GM18511 (cell line): ENCODE results near the gene SCARB1.

Source experiments
- ATAC-seq: cut with Tn5 transposase; IDR thresholded peaks from one replicate; pipeline ENCODE4 v1.9.1; 2021; ENCODE audit warnings: mild to moderate bottlenecking, moderate library complexity; ENCODE audit not compliant: unreplicated experiment

SCARB1 gene

DNA sequence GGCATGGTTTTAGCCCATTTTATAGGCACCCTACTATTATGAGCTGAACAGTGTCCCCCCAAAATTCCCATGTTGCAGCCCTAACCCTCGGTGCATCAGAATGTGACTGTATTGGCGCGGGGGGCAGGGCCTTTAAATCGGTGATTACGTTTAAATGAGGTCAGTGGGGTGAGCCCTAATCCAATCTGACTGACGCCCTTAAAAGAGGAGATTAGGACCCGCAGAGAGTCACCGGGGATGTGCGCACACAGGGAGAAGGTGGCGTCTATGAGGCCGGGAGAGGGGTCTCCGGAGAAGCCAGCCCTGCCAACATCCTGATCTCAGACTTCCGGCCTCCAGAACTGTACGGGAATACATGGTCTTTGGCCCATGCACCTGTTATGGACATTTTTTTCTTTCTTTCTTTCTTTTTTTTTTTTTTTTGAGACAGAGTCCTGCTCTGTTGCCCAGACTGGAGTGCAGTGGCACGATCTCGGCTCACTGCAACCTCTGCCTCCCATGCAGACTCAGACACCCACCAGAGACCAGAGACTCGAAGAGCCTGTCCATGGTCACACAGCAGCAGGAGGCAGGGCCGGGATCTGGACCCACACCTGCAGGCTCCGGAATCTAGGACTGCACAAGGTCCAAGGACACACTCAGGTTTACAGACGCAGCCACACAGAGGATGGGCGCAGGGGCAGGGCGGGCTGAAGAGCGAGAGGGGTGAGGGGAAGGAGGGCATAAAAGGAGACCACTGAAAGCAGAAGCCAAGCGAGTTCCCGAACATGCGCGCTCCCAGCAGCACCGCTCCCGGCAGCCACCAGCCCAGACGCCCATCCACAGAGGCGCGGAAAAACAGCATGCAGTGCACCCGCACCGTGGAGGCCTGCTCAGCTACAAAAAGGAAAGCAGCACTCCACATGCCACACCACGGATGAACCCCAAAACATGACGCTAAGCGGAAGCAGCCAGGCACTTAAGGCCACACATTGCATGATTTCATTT, 19.0 kb downstream of the SCARB1 start:
- ATAC-seq: no peak

DNA sequence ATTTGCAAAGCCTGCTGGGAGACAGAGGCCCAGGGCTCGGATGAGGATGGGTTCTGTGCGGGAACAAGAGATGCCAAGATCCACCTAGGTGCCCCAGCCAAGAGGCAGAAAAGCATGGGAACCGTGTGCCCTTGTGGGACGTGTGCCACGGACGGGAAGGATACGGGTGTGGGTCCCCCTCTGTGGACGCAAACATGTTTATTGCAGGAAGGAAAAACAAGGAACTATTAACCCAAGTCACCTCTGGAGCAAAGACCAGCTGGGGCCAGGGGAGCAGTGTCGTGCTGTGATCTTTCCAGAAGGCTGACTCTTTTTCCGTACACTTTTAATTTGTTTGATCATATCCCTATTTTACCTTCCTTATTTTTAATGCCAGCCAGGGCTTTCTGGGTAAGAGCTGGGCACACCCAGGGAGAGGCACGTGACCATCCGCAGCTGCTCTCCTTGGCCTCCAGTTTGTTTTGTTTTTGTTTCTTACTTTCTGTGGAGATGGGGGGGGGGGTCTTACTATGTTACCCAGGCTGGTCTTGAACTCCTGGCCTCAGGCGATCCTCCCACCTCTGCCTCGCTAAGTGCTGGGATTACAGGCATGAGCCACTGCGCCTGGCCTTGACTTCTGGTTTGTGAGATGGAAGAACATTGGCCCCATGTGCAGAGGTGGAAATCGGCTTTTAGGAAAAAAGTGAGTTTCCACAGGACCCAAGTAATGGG, 20.7 kb downstream of the SCARB1 start:
- no peak for ATAC-seq

DNA sequence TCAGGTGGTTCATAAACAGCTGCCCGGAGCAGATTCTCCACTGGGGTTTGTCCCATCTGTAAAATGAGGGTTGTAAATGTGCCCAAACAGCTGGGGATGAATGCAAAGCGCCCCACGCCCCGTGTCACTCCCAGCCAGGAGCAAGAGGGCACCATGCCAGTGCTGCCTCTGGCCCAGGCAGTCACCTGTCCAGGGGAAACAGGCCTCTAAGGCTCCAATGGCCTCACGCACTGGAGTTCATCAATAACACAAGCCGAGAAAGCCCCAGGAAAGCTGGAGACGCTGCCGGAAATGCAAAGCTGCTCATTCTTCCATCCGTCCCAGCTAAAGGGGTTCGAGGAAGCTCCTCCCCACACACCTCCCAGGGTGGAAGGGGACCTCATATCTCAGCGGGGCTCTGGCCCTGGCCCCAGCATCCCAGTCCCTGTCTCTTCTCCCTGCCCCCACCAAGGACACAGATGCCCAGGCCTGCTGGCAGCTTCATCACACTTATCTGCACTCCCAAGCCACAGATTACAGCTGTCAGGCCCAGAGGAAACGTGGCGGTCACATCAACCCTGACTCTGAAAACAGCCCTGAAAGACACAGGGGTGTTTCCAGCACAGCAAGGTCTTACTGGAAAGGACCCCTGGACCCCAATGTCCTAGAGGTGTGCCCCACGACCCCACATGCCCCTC, 21.5 kb downstream of the SCARB1 start:
- ATAC-seq: no peak

DNA sequence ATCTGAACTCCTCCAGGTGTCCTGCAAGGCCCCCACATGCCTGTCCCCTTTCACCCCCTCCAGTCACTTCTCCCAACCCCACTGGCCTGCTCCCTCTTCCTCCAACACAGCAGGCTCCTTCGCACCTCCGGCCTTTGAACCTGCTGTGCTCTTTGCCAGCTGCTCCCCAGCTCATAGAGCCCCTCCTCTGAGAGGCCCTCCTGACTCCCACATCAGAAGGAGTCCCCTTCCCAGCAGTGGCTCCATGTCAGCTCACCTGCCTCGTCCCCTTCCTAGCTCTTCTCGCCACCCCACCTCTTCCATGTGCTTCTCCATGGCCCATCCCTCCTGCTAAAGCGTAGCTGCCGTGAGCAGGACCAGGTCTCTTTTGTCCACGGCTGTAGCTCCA, 22.1 kb downstream of the SCARB1 start:
- ATAC-seq: no peak

DNA sequence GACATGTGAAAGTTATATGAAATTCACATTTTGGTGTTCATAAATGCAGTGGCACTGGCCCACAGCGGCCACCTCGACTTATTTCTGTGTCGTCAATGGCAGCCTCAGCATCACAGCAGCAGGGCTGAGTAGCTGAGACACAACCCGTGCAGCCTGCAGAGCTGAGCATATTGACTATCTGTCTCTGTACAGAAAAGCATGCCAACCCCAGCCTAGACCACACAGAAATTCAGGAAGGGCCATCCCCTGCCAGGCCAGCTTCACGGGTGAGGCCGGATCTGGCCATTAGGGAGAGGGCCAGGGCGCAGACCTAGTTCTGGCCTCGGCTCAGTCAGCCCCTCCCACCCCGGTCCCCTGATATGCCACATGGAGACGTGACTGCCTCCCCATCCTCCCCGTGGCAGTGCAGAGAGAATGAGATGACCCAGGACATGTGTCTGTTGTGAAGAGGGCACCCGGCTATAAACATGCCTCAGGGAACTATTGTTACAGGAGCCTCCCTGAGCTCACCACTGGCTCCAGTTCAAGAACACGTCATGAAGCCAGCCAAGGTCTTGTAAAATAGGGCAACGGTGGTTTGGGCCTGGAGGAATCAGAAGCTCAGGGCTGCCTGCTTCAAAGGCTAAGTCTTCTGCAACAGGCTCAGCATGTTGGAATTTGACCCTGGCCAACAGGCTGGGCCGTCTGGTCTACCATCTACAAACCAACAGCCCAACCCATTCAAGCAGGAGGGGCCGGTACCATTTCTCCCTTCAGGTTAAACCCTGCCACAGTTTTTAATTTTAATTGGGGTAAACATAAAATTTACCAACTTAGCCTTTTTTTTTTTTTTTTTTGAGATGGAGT, 25.5 kb downstream of the SCARB1 start:
- ATAC-seq: no peak

DNA sequence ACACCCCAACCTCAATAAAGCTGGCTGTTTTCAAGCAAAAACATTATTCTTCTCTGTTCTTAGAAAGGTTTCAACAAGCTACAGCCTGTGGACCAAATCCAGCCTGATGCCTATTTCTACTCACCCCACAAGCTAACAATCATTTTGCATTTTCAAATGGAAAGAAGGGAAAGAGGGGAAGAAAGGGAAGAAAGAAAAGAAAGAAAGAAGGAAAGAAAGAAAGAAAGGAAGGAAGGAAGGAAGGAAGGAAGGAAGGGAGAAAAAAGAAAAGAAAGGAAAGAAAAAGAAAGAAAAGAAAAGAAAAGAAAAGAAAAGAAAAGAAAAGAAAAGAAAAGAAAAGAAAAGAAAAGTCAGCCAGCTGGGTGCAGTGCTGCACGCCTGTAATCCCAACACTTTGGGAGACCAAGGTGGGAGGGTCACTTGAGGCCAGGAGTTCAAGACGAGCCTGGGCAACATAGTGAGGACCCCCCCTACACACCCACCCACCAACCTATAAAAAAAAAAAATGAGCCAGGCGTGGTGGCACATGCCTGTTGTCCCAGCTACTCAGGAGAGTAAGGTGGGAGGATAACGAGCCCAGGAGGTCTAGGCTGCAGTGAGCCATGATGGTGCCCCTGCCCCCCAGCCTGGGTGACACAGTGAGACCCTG, 26.3 kb downstream of the SCARB1 start:
- ATAC-seq: no peak

DNA sequence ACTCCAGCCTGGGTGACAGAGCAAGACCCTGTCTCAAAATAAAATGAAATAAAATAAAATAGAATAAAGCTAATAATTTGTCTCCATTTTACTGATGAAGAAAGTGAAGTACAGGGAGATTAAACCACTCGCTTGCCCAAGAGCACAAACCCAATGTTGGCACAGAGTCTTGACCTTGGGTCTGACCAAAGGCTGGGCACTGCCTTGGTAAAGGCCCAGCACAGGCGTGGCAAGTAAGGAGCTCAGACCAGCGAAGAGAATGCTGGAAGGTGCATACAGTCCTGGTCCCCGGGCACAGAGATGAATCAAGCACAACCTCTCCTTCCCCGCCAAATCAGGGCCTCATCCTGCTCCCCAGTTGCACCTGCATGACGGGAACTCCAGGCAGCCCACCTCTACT, 26.9 kb downstream of the SCARB1 start:
- no peak for ATAC-seq

DNA sequence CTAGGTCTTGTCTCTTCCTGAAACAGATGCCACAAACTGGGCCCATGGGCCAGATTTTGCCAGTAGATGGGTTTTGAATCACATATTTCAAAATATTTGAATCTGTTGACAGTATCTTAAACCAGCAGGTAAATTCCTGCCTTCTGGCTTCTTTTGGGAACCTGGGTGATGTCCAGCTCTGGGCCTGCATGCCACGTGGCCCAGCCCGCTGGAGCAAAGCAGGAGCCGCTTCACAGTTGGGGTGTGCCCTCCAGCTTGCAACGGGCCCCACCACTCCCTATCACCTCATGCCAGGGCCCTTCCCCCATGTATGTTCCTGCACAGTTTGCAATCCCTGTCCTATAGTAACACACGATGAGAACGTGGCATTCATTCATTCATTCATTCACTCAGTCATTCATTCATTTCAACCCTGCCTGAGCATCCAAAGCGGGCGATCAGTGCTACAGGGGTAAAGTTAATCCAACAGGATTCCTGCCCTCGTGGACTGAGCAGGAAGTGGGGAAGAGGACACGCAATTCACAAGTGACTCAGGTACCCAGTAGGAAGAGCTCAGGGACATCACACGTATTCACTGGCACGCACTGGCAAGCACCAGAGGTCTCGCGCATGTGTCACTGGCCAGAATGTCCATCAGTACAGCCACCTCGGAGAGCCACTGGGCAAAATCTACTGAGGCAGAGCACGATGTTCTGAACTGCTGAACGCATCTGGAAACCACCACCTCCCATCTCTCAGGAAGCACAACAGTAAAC, 27.8 kb downstream of the SCARB1 start:
- no peak for ATAC-seq

DNA sequence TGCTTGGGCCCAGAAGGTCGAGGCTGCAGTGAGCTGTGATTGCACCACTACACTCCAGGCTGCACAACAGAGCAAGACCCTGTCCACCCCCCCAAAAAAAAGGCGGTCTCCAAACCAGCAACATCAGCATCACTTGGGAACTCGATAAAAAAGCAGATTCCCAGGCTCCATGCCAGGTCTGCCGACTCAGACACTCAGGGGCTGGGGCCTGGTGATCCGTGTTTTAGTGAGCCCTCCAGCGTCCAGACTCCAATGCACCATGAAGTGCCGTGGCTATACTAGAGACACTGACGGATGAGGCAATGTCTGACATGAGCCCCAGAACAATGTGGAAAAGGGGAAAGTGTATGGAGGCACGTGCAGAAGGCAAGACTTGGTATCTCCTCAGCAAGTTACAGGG, 28.8 kb downstream of the SCARB1 start:
- ATAC-seq: no peak

DNA sequence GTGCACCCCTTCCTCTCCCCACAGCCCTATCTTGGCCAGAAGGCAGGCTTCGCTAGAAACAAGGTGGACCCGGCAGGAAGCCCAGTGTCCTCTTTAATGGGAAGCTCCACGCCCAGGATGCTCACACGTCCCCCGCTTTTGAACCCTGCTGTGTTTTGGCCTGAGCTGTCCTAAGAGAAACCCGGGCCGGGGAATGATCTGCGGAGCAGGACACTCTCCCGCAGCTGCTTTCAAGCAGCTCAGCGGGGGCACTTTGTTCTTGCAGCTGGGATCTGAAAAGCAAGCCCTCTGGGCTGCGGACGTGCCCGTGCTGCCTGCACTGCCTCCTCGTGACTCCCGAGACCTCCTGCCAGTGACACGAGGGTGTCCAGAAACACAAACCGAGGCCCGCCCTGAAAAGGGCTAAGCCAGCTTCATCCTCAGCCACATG, 30.0 kb downstream of the SCARB1 start:
- ATAC-seq: no peak

DNA sequence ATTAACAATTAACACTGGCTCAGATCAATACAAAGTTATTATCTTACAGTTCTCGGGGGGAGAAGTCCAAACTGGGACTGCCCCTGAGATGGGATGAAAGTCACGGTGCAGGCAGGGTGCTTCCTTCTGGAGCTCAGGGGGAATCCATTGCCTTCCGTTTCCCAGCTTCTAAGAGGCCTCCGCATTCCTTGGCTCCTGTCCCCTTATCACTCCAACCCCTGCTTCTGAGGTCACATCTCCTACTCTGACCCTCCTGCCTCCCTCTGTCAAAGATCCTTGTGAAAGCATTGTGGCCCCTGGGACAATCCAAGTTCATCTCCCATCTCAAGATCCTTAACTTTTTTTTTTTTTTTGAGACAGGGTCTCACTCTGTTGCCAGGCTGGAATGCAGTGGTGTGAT, 30.8 kb downstream of the SCARB1 start:
- ATAC-seq: no peak

DNA sequence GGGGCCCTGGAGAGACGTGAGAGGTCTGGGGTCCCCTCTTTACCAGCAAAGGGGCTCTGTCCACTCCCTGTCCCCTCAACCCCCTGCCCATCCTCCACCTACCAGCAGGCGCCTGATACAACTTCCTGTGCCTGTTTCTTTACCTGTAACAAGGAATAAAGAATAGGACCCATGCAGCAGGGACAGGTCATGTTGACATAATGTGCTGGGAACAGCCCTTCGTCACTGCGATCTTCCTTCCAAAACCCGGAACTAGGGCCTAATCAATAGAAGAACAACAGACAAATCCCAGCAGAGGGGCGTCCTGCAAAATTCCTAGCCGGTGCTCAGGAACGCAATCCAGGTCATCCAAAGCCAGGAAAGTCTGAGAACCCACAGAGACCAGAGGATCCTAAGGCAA, 32.1 kb downstream of the SCARB1 start:
- ATAC-seq: no peak

DNA sequence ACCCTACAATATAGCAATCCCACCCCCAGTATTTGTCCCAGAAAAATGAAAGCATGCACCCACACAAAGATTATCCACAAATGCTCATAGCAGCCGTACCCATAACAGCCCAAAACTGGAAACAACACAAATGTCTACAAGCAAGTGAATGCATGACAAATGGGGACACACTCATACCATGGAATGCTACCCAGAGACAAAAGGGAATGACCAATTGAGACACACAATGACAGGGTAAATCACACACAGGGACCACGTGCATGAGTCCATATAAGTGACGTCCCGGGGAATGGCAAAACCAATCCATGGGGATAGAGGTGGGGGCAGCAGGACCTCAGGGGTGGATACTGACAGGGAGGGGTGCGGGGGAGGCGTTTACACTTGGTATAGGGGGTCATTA, 33.4 kb downstream of the SCARB1 start:
- ATAC-seq: no peak

DNA sequence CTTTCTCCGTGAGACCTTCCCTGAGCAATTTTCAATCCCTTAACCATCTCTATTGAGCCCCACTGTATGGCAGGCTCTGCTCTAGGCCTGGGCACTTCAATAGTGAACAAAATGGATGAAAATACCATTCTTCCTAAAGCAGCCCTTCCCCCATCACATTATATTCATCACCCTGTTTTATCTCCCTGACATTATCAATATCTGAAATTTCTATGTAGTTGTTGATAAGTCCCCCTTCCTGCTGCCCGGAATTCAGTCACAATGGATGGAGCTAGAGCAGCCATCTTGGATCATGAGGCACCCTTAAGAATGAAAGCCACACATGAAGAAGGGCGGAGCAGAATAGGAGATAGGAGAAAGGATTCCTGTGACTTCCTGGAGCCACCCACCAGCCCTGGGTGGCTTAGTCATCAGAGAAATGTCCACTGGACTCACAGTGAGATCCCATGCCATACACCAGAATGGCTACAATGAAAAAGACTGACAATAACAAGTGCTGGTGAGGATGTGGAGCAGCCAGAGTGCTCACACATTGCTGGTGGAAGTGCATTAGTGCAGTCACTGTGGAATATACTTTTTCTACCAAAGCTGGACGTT, 33.9 kb downstream of the SCARB1 start:
- ATAC-seq: no peak

DNA sequence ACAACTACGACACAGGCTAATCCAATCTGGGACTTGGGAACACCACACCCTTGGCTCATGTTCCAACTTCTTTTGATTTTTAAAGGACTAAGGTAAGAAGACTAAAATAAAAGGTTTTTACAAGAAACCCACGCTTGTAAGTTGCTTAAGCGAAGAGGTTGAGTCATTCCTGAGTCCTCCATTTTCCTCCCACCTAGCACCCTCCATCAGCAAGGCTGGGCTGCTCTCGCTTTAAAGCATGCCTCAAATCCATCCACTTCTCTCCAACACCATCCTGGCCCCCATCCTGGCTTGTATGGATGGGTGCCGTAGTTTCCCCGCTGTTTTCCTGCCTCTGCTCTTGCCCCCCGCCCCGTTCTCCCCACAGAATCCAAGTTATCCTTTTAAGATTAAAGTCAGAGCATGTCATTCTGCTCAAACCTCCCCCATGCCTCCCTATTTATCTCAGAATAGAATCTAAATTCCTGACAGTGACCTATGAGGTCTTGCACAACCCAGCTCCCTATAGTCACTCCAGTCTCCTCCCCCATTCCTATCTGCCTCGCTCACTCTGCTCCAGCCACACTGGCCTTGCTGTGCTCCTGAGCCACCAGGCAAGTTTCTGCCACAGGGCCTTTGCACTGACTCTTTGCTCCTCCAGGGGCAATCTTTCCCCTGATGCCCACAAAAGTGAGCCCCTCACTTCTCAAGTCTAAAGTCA, 34.5 kb downstream of the SCARB1 start:
- ATAC-seq: no peak

DNA sequence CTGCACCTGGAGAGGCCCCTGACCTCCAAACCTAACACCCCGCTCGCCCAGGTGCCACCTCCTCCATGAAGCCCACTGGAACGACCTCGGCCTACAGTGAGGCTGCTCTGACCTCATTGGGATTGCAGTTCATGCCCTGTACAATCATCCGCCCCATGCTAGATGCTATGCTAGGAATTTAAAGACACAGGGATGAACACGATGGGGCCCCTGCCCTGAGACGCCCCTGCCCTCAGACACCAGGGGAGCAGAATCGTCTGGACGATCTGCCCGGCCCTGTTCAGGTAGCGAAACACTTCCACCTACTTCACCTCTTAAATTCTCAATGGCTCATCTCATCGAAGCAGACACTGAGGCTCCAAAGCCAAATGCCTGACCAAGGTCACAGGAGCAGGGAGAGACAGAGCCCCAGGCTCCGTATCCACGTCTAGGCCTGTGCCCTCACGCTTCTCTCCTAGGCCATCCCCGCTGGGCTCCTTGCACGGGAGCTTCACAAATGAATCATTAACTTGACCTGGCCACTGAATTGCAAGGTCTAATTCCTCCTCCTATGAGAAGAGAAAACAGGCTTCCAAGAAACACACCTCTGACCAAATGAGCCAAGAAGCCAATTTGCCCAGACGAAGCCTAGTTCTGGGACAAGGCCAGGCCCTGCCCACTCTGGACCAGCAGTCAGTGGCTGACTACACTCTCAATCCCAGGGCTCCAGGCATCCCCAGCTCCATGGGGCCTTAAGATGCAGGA, 35.2 kb downstream of the SCARB1 start:
- ATAC-seq: peak; percentile 43

DNA sequence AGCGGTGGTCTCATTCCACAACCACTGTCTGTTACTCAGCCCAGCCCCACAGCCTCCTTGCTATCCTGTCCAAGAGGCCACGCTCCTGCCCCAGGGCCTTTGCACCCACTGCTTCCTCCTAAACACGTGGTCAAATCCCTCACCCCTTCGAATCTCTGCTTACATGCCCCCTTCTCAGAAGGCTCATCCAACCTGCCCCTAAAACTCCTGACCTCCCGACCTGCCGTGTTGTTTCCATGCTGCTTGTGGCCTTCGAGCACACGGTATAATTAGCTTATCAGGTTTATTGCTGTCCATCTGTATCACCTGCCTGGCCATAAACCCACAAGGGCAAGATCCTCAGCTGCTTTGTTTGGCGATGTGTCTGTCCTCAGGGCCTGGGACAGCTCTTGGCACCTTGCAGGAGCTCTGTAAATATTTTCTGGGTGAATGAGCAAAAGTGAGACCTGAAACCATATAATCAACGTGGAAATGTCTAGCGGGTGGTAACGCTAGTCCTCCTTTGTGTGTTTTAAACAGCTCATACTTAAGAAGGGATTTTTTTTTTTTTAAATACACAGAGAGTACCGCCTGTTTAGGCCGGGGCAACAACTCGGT, 36.0 kb downstream of the SCARB1 start:
- peak; percentile 64 for ATAC-seq
